GM12878 (cell line): ENCODE measurements around the gene TBC1D24. TPM values are rescaled to one million over a fixed set of nuclear protein-coding genes. Genes with fewer than 3 reads are reported as not detected.

Source experiments
- ATAC-seq: fragments of 200-7000 bp; cut with Tn5 transposase; 3 replicates; pipeline ENCODE4 v1.9.1; 2020; ENCODE audit warnings: mild to moderate bottlenecking, moderate library complexity
- BruUV-seq: library from RNA; stranded (reverse); fragments of 400-500 nt; replicated peaks from 2 replicates; lab custom pipeline; 2021; lab: Mats Ljungman, UMichigan
- CTCF ChIA-PET: fragments of 300-600 bp; sonication (Branson Sonifier 250); formaldehyde crosslinking; extraction: SDS; loops from one replicate; lab custom pipeline; 2021; ENCODE audit warnings: inconsistent platforms; lab: Yijun Ruan, JAX
- POLR2A ChIA-PET: fragments of 350-600 bp; formaldehyde crosslinking; extraction: SDS; loops from one replicate; lab custom pipeline; 2021; ENCODE audit warnings: inconsistent platforms; lab: Charles Lee
- RAD21 ChIA-PET: fragments of 300-600 bp; sonication (Branson Sonifier 250); formaldehyde crosslinking; loops from one replicate; lab custom pipeline; 2023; ENCODE audit warnings: antibody characterized with exemption; ENCODE audit not compliant: unreplicated experiment; lab: Charles Lee
- SMC1A ChIA-PET: fragments of 300-600 bp; sonication (Branson Sonifier 250); formaldehyde crosslinking; loops from one replicate; lab custom pipeline; 2023; ENCODE audit not compliant: unreplicated experiment, uncharacterized antibody; lab: Charles Lee
- DNase-seq: peaks from one replicate; pipeline ENCODE4 v3.0.0-alpha.2; 2011; ENCODE audit warnings: low read depth, low spot score
- FAIRE-seq: peaks from 3 replicates; lab custom pipeline; 2011; peaks lifted over from hg19 to GRCh38; lab: Jason Lieb, UNC
- H2AFZ ChIP-seq: 2 replicates; pipeline ENCODE4 v1.6.0; 2011; ENCODE audit warnings: low read depth, low read length, control low read depth; ENCODE audit not compliant: control insufficient read depth
- H3K27ac ChIP-seq: 2 replicates; pipeline ENCODE4 v1.5.1; 2011; ENCODE audit warnings: control low read depth; ENCODE audit not compliant: control insufficient read depth, insufficient read depth
- H3K27me3 ChIP-seq, 2 experiments: replicated peaks in 1 of 2; 2 replicates each; pipeline versions ENCODE4 v1.6.0 to v1.6.1; 2011; ENCODE audit warnings: low read length in 1 of 2; ENCODE audit not compliant: control insufficient read depth in 2 of 2, insufficient read depth in 2 of 2
- H3K36me3 ChIP-seq, 2 experiments: 2 replicates each; pipeline ENCODE4 v1.5.1; 2011; ENCODE audit warnings: low read length in 1 of 2; ENCODE audit not compliant: control insufficient read depth in 2 of 2, insufficient read depth in 2 of 2
- H3K4me1 ChIP-seq: 2 replicates; pipeline ENCODE4 v1.6.1; 2011; ENCODE audit warnings: mild to moderate bottlenecking, low read length, moderate library complexity, mixed read lengths; ENCODE audit not compliant: control insufficient read depth, insufficient read depth
- H3K4me2 ChIP-seq: 2 replicates; pipeline ENCODE4 v1.6.0; 2011; ENCODE audit warnings: control low read depth; ENCODE audit not compliant: control insufficient read depth, insufficient read depth
- H3K4me3 ChIP-seq: fragments of 200-600 bp; sonication (generic); 2 replicates; pipeline ENCODE4 v1.5.1; 2016
- H3K79me2 ChIP-seq: 2 replicates; pipeline ENCODE4 v1.6.0; 2011; ENCODE audit warnings: low read length; ENCODE audit not compliant: control insufficient read depth, insufficient read depth
- H3K9ac ChIP-seq: 2 replicates; pipeline ENCODE4 v1.8.0; 2011; ENCODE audit warnings: low read length, control low read depth, mixed read lengths; ENCODE audit not compliant: control insufficient read depth, insufficient read depth
- H3K9me3 ChIP-seq: replicated peaks from 3 replicates; pipeline ENCODE4 v1.5.1; 2011; ENCODE audit warnings: mild to moderate bottlenecking, low read length; ENCODE audit not compliant: control insufficient read depth, insufficient read depth
- H4K20me1 ChIP-seq: 2 replicates; pipeline ENCODE4 v1.6.0; 2011; ENCODE audit not compliant: control insufficient read depth, insufficient read depth
- ATF2 ChIP-seq: IDR thresholded peaks from 2 replicates; pipeline ENCODE4 v1.6.1; 2012; ENCODE audit warnings: low read length, inconsistent platforms
- CBX3 ChIP-seq: fragments of 200-600 bp; sonication (generic); IDR thresholded peaks from 2 replicates; pipeline ENCODE4 v1.6.1; 2016; ENCODE audit warnings: low read depth, borderline replicate concordance
- CREB1 ChIP-seq: IDR thresholded peaks from 2 replicates; pipeline ENCODE4 v1.6.1; 2012; ENCODE audit warnings: low read depth, mild to moderate bottlenecking, inconsistent platforms
- CTCF ChIP-seq, 3 experiments: IDR thresholded peaks in 2 of 3; conservative IDR thresholded peaks in 1 of 3; 2 replicates each; pipeline ENCODE4 v1.5.1; 2011; ENCODE audit warnings: low read depth in 3 of 3, low read length in 3 of 3, mild to moderate bottlenecking in 3 of 3, control low read depth in 2 of 3, moderate library complexity in 2 of 3, inconsistent platforms in 1 of 3, mixed read lengths in 1 of 3; ENCODE audit not compliant: control insufficient read depth in 2 of 3, insufficient read depth in 1 of 3; ENCODE audit errors: extremely low read depth in 1 of 3
- CUX1 ChIP-seq: IDR thresholded peaks from 2 replicates; pipeline ENCODE4 v1.6.1; 2012; ENCODE audit warnings: improper control_type of control experiment, low read depth, low read length; ENCODE audit not compliant: insufficient replicate concordance
- EP300 ChIP-seq, 2 experiments: fragments of 150-350 bp in 1 of 2; IDR thresholded peaks; 2 replicates each; pipeline ENCODE4 v1.6.1; 2011 to 2012; ENCODE audit warnings: low read depth in 2 of 2, low read length in 2 of 2, borderline replicate concordance in 1 of 2, improper control_type of control experiment in 1 of 2, inconsistent platforms in 1 of 2; ENCODE audit not compliant: control insufficient read depth in 1 of 2
- PAX8 ChIP-seq: fragments of 450-650 bp; IDR thresholded peaks from 2 replicates; pipeline ENCODE4 v1.6.1; 2017; ENCODE audit warnings: mild to moderate bottlenecking, moderate library complexity
- RAD21 ChIP-seq: IDR thresholded peaks from 2 replicates; pipeline ENCODE4 v1.6.1; 2011; ENCODE audit warnings: mild to moderate bottlenecking, low read depth, low read length, moderate library complexity; ENCODE audit not compliant: insufficient read depth
- SUPT20H ChIP-seq: IDR thresholded peaks from 2 replicates; pipeline ENCODE4 v1.6.1; 2011; ENCODE audit warnings: low read depth, mild to moderate bottlenecking, low read length, moderate library complexity, borderline replicate concordance; ENCODE audit not compliant: control insufficient read depth
- TARDBP ChIP-seq: IDR thresholded peaks from 2 replicates; pipeline ENCODE4 v1.6.1; 2016; ENCODE audit warnings: borderline replicate concordance
- TCF12 ChIP-seq: IDR thresholded peaks from 2 replicates; pipeline ENCODE4 v1.6.1; 2011; ENCODE audit warnings: low read depth, mild to moderate bottlenecking, low read length
- ZNF207 ChIP-seq: fragments of 450-650 bp; IDR thresholded peaks from 2 replicates; pipeline ENCODE4 v1.6.1; 2014; ENCODE audit warnings: antibody characterized with exemption, mild to moderate bottlenecking, borderline replicate concordance
- WGBS: methylation state at CpG from one replicate; pipeline ENCODE4 v1.1.6; 2016; ENCODE audit warnings: low lambda C conversion rate; ENCODE audit not compliant: insufficient replicate concordance, insufficient coverage; ENCODE audit errors: missing lambda C conversion rate; 5-methylcytosine and 5-hydroxymethylcytosine counted together
- in situ Hi-C: fragments of 300-500 bp; cut with MboI; formaldehyde crosslinking; loops from 9 replicates; pipeline ENCODE4 v1.14.3; 2018; ENCODE audit warnings: mixed read lengths
- intact Hi-C: fragments of 100-400 bp; cut with micrococcal nuclease; formaldehyde crosslinking; loops from one replicate; pipeline ENCODE4 v1.14.2; 2022; ENCODE audit not compliant: unreplicated experiment
- polyA plus RNA-seq, 11 experiments: library from polyadenylated mRNA; depleted of rRNA in 4 of 11; unstranded in 6 of 11; stranded (reverse) in 5 of 11; fragments of >200 nt; fragmentation: Nextera tagmentation in 4 of 11; fragmentation: Illumina TruSeq in 1 of 11; extraction: Ambion mirVana in 4 of 11; extraction: Trizol in 1 of 11; gene quantifications; 1 replicate in 1 of 11; 2 replicates in 10 of 11; pipeline versions ENCODE4 v1.2.1 to v1.2.3, GENCODE V29; 2011 to 2016; ENCODE audit warnings: inconsistent platforms in 2 of 11, missing spikeins in 2 of 11, low read depth in 1 of 11
- total RNA-seq, 4 experiments: library from RNA; depleted of rRNA in 3 of 4; stranded (reverse); fragments of >200 nt in 3 of 4; fragmentation: Illumina TruSeq in 1 of 4; extraction: Trizol in 1 of 4; gene quantifications; 2 replicates each; pipeline versions ENCODE4 v1.2.1 to v1.2.3, GENCODE V29; 2013 to 2021

The TBC1D24 gene
- total and polyA plus RNA-seq, 10 of the 15 experiments (the other 5 are each of a cell fraction or from before 2014, with no cell fraction given), result 1.1 to 9.6 (median 4.5) TPM

- POLR2A ChIA-PET, result no interaction called here
- CTCF ChIA-PET, result interaction anchor here (3.3 kb wide), 1 partner anchor 54 kb away, joined by 39 read pairs; no protein-coding TSS in a partner anchor
- intact Hi-C loops, result loop anchor here (2.0 kb wide), 1 partner anchor 69 kb away; no protein-coding TSS in a partner anchor
- Histone ChIP-seq H3K79me2 (peaks cover 28% of the 10 kb centered on the region), H3K27ac (no peak overlapping the region), H3K4me3 (no peak overlapping the region), H3K9me3 (no peaks in the 10 kb centered on the region), H3K4me1 (peaks cover 6% of the 10 kb centered on the region), H2AFZ (no peak overlapping the region), H3K4me2 (no peak overlapping the region), H4K20me1 (no peaks in the 10 kb centered on the region), H3K36me3 (peaks cover 26 to 28% of the 10 kb centered on the region in 2 experiments), H3K27me3 (no peaks in the 10 kb centered on the region), H3K9ac (no peak overlapping the region)
- RAD21 ChIA-PET, result no interaction called here
- no peak for FAIRE-seq
- no peak for ATAC-seq
- no TSS peak for BruUV-seq
- WGBS, result 97% methylated on average over 6 of the region's 6 CpGs
- in situ Hi-C loops, result loop anchor here (5.0 kb wide), 1 partner anchor 75 kb away; no protein-coding TSS in a partner anchor
- SMC1A ChIA-PET, result no interaction called here
- DNase-seq, result no peak
- TF ChIP-seq SUPT20H (no peak), TCF12 (no peak), CREB1 (no peak), CBX3 (no peak), RAD21 (0 out of 2 replicates have a peak, but pooled peaks have one; percentile 18), CTCF (IDR thresholded peaks at IDR 0.05 in 2 of 3, conservative IDR thresholded peaks at IDR 0.05 in 1 of 3; ENCODE audit: control insufficient read depth in 2 of 3, extremely low read depth in 1 of 3, insufficient read depth in 1 of 3, low read depth in 3 of 3, low read length in 3 of 3) (0 out of 6 replicates have a peak, but pooled peaks of 1 of the 3 experiments have one; percentile 15), EP300 (IDR thresholded peaks at IDR 0.05; ENCODE audit: borderline replicate concordance in 1 of 2, control insufficient read depth in 1 of 2, low read depth in 2 of 2, low read length in 2 of 2) (no peak), CUX1 (no peak), PAX8 (no peak), ATF2 (no peak), ZNF207 (no peak), TARDBP (no peak)
These were observed 42.6 kb upstream of the TBC1D24 start for GRCh38 chr16:2432286-2432685.
